Measurements from ENCODE around the gene KLKB1.

KLKB1 gene

GRCh38 chr4:186283311-186283710 lies 56.0 kb downstream of the KLKB1 start (continued):
- TF ChIP-seq TSHZ2 (CRISPR knock-in tag; IDR thresholded peaks at IDR 0.05) (no peak), CREB5 (CRISPR knock-in tag; IDR thresholded peaks at IDR 0.05; ENCODE audit: low read depth) (no peak), RARB (CRISPR knock-in tag; IDR thresholded peaks at IDR 0.05) (no peak), OSR1 (CRISPR knock-in tag; IDR thresholded peaks at IDR 0.05) (no peak)

- no peak for ATAC-seq
- TF ChIP-seq ZNF8 (CRISPR knock-in tag; IDR thresholded peaks at IDR 0.05) = no peak
- TF ChIP-seq TCF4 (CRISPR knock-in tag; IDR thresholded peaks at IDR 0.05; ENCODE audit: borderline replicate concordance) = no peak
- TF ChIP-seq ISL1 (CRISPR knock-in tag; IDR thresholded peaks at IDR 0.05) = no peak
- no peak for TF ChIP-seq ARNTL (CRISPR knock-in tag; IDR thresholded peaks at IDR 0.05; ENCODE audit: borderline replicate concordance, low read depth)
- no peak for TF ChIP-seq ZFP3 (CRISPR knock-in tag; IDR thresholded peaks at IDR 0.05)
- no peak for TF ChIP-seq ESRRG (CRISPR knock-in tag; IDR thresholded peaks at IDR 0.05)
These were observed 57.8 kb downstream of the KLKB1 start for GRCh38 chr4:186285147-186285546.

GRCh38 chr4:186286581-186286980 lies 59.3 kb downstream of the KLKB1 start:
- no peak for TF ChIP-seq PATZ1 (CRISPR knock-in tag; IDR thresholded peaks at IDR 0.05; ENCODE audit: borderline replicate concordance)
- no peak for TF ChIP-seq TSHZ2 (CRISPR knock-in tag; IDR thresholded peaks at IDR 0.05)
- TF ChIP-seq ZFP3 (CRISPR knock-in tag; IDR thresholded peaks at IDR 0.05) = no peak
- TF ChIP-seq GLIS3 (CRISPR knock-in tag; IDR thresholded peaks at IDR 0.05) = no peak
- TF ChIP-seq ARNTL (CRISPR knock-in tag; IDR thresholded peaks at IDR 0.05; ENCODE audit: borderline replicate concordance, low read depth) = no peak
- no peak for TF ChIP-seq ISL1 (CRISPR knock-in tag; IDR thresholded peaks at IDR 0.05)
- no peak for TF ChIP-seq ZFP30 (CRISPR knock-in tag; IDR thresholded peaks at IDR 0.05)
- no peak for TF ChIP-seq ZNF8 (CRISPR knock-in tag; IDR thresholded peaks at IDR 0.05)
- no peak for TF ChIP-seq CSDC2 (CRISPR knock-in tag; IDR thresholded peaks at IDR 0.05)
- no peak for TF ChIP-seq TCF4 (CRISPR knock-in tag; IDR thresholded peaks at IDR 0.05; ENCODE audit: borderline replicate concordance)
- TF ChIP-seq OSR1 (CRISPR knock-in tag; IDR thresholded peaks at IDR 0.05) = no peak
- TF ChIP-seq BACH2 (CRISPR knock-in tag; IDR thresholded peaks at IDR 0.05; ENCODE audit: borderline replicate concordance) = no peak
- TF ChIP-seq ZC3H10 (CRISPR knock-in tag; IDR thresholded peaks at IDR 0.05) = no peak
- no peak for TF ChIP-seq POU6F1 (CRISPR knock-in tag; IDR thresholded peaks at IDR 0.05; ENCODE audit: borderline replicate concordance, low read depth)
- no peak for TF ChIP-seq CREB5 (CRISPR knock-in tag; IDR thresholded peaks at IDR 0.05; ENCODE audit: low read depth)
- TF ChIP-seq ESRRG (CRISPR knock-in tag; IDR thresholded peaks at IDR 0.05) = no peak
- TF ChIP-seq PPARA (CRISPR knock-in tag; IDR thresholded peaks at IDR 0.05; ENCODE audit: borderline replicate concordance) = no peak
- no peak for TF ChIP-seq TOX (CRISPR knock-in tag; IDR thresholded peaks at IDR 0.05; ENCODE audit: borderline replicate concordance)
- TF ChIP-seq ZNF565 (CRISPR knock-in tag; conservative IDR thresholded peaks at IDR 0.05; ENCODE audit: low read depth) = no peak
- no peak for ATAC-seq
